HEK293T (cell line): Measurements from ENCODE around the gene PZP.
"Not testable (repeated sequence)": the region's sequence is repeated elsewhere in the genome, so short reads cannot be mapped to it uniquely, and the experiment has no call there.

Experiments used
- CTCF ChIA-PET: fragments of 350-600 bp; formaldehyde crosslinking; extraction: SDS; loops from one replicate; lab custom pipeline; 2021; ENCODE audit warnings: antibody characterized with exemption, inconsistent platforms; lab: Yijun Ruan, JAX
- POLR2A ChIA-PET: fragments of 350-600 bp; formaldehyde crosslinking; extraction: SDS; loops from one replicate; lab custom pipeline; 2020; ENCODE audit warnings: antibody characterized with exemption, inconsistent platforms; lab: Yijun Ruan, JAX
- DNase-seq: peaks from one replicate; pipeline ENCODE4 v3.0.0; 2012; ENCODE audit warnings: mixed read lengths; ENCODE audit errors: extremely low spot score
- ARNT ChIP-seq: fragments of 450-650 bp; IDR thresholded peaks from 2 replicates; pipeline ENCODE4 v1.6.1; 2017; ENCODE audit warnings: mild to moderate bottlenecking
- BHLHE40 ChIP-seq: fragments of 450-650 bp; IDR thresholded peaks from 2 replicates; pipeline ENCODE4 v1.6.1; 2016; ENCODE audit warnings: mild to moderate bottlenecking, moderate library complexity, borderline replicate concordance
- CTBP1 ChIP-seq: fragments of 450-650 bp; IDR thresholded peaks from 2 replicates; pipeline ENCODE4 v1.6.1; 2016; ENCODE audit warnings: borderline replicate concordance
- ELF4 ChIP-seq: fragments of 450-650 bp; IDR thresholded peaks from 2 replicates; pipeline ENCODE4 v1.6.1; 2017; ENCODE audit warnings: antibody characterized with exemption
- FOXA1 ChIP-seq: fragments of 450-650 bp; IDR thresholded peaks from 2 replicates; pipeline ENCODE4 v1.6.1; 2016; ENCODE audit warnings: mild to moderate bottlenecking
- FOXK2 ChIP-seq: fragments of 450-650 bp; IDR thresholded peaks from 2 replicates; pipeline ENCODE4 v1.6.1; 2016; ENCODE audit warnings: mild to moderate bottlenecking
- FOXM1 ChIP-seq: fragments of 450-650 bp; IDR thresholded peaks from 2 replicates; pipeline ENCODE4 v1.6.1; 2017; ENCODE audit warnings: mild to moderate bottlenecking, borderline replicate concordance
- HDGF ChIP-seq: fragments of 450-650 bp; IDR thresholded peaks from 2 replicates; pipeline ENCODE4 v1.6.1; 2017; ENCODE audit warnings: antibody characterized with exemption, borderline replicate concordance
- L3MBTL2 ChIP-seq: fragments of 450-650 bp; conservative IDR thresholded peaks from 2 replicates; pipeline ENCODE4 v1.6.1; 2016; ENCODE audit warnings: mild to moderate bottlenecking
- LEF1 ChIP-seq: fragments of 450-650 bp; IDR thresholded peaks from 2 replicates; pipeline ENCODE4 v1.6.1; 2017; ENCODE audit warnings: mild to moderate bottlenecking, borderline replicate concordance
- NFRKB ChIP-seq: fragments of 450-650 bp; IDR thresholded peaks from 2 replicates; pipeline ENCODE4 v1.6.1; 2016; ENCODE audit warnings: mild to moderate bottlenecking, moderate library complexity
- PKNOX1 ChIP-seq: fragments of 450-650 bp; IDR thresholded peaks from 2 replicates; pipeline ENCODE4 v1.6.1; 2016
- SP1 ChIP-seq: fragments of 450-650 bp; IDR thresholded peaks from 2 replicates; pipeline ENCODE4 v1.6.1; 2017
- SUZ12 ChIP-seq: fragments of 450-650 bp; IDR thresholded peaks from 2 replicates; pipeline ENCODE4 v1.6.1; 2016; ENCODE audit warnings: mild to moderate bottlenecking
- TARDBP ChIP-seq: fragments of 450-650 bp; IDR thresholded peaks from 2 replicates; pipeline ENCODE4 v1.6.1; 2016
- ZNF384 ChIP-seq: fragments of 450-650 bp; IDR thresholded peaks from 2 replicates; pipeline ENCODE4 v1.6.1; 2016

The PZP gene

DNA sequence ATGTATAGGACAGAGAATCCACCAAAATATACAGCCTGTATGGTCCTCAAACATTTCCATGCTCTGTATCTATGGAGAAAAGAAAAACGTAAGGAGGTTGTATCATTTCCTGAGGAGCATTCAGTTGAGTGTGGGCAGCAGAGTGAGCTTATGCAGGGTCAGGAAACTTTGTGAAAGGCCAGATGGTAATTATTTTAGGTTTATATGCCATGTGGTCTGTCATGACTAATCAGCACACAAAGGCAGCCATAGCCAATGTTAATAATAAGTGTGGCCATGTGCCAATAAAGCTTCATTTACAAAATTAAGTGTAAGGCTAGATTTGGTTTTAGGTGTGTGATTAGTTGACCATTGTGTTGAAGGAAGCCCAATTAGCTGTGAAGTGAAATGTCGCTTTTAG, 59.3 kb downstream of the PZP start:
- TF ChIP-seq FOXK2 (no peak), LEF1 (no peak), SP1 (no peak), ZNF384 (no peak), L3MBTL2 (no peak), FOXM1 (no peak), ARNT (no peak), ELF4 (no peak), TARDBP (no peak), FOXA1 (no peak), NFRKB (no peak)

GRCh38 chr12:9147461-9147860, 60.7 kb downstream of the PZP start:
- no peak for TF ChIP-seq PKNOX1
- no peak for TF ChIP-seq L3MBTL2
- TF ChIP-seq ELF4: no peak
- TF ChIP-seq SUZ12: no peak
- TF ChIP-seq CTBP1: no peak
- TF ChIP-seq ARNT: no peak
- TF ChIP-seq NFRKB: no peak
- TF ChIP-seq BHLHE40: no peak
- no peak for TF ChIP-seq LEF1
- no peak for TF ChIP-seq TARDBP
- TF ChIP-seq HDGF: no peak
- TF ChIP-seq SP1: no peak
- no peak for TF ChIP-seq FOXM1
- TF ChIP-seq ZNF384: no peak
- no peak for TF ChIP-seq FOXA1
- TF ChIP-seq FOXK2: no peak
- DNase-seq: no peak
- CTCF ChIA-PET: no interaction called here
- POLR2A ChIA-PET: no interaction called here

More for the DNA sequence above, 59.3 kb downstream of the PZP start:
- DNase-seq: no peak
- POLR2A ChIA-PET: no interaction called here
- CTCF ChIA-PET: no interaction called here

DNA sequence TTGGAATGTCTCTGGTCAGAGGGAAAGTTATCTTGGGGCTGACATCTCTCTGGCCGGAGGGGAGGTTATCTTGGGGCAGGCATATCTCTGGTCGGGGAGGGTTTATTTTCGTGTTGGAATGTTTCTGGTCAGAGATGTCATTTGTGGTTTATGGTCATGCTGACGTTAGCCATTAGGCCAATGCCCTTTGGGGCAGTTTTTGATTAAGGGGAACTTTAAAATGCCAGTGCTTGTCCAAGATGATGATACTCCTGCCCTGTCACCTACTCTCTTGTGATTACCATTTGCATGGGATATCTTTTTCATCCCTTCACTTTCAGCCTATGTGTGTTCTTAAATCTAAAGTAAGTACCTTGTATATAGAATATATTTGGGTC, 63.5 kb downstream of the PZP start:
- POLR2A ChIA-PET: no interaction called here
- DNase-seq: no peak
- TF ChIP-seq NFRKB (no peak), SUZ12 (no peak), L3MBTL2 (no peak), TARDBP (no peak), CTBP1 (no peak), FOXA1 (no peak), FOXM1 (no peak), FOXK2 (no peak), ZNF384 (no peak), SP1 (no peak), ELF4 (no peak), ARNT (no peak), BHLHE40 (no peak), HDGF (no peak), LEF1 (no peak), PKNOX1 (no peak)
- CTCF ChIA-PET: no interaction called here

DNA sequence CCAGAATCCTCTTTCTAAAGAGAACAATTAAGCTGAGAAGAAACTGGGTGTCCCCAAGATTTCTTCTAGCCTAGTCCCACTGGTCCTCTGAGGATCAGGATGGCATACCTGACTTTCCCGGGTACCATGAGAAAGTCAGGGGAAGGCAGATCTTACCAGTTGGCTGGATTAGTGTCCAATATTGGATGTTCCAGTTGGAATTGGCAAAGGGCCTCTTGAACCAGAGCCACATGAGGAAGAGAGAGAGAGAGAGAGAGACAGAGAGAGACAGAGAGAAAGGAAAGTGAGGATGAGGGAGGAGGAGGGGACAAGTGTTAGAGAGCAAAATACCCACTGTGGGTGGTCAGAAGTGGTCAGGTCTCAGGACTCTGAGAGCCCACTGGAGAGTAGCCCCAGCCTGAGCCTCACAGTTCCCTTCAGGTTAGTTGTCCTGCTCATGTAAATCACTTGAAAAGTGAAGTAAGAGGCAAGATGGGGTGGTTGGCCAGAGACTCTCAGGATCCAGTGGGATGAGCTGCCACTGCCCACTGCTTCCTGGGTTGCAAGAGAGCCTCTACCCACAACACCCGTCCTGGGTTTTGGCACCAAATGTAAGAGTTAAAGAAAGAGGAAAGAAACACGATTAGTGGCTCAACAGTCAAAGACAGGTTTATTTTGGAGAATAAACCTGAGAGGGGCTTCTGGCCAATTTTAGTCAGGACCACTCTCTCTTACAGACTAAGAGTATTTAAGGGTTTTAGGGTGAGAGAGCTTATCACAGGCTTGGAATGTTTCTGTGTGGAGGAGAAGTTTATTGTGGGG, 64.1 kb downstream of the PZP start:
- no peak for DNase-seq
- POLR2A ChIA-PET: no interaction called here
- TF ChIP-seq CTBP1 (no peak), SUZ12 (no peak), NFRKB (no peak), ZNF384 (no peak), L3MBTL2 (no peak), LEF1 (no peak), PKNOX1 (no peak), BHLHE40 (no peak), ELF4 (no peak), TARDBP (no peak), HDGF (no peak), SP1 (no peak), ARNT (no peak)
- CTCF ChIA-PET: no interaction called here

DNA sequence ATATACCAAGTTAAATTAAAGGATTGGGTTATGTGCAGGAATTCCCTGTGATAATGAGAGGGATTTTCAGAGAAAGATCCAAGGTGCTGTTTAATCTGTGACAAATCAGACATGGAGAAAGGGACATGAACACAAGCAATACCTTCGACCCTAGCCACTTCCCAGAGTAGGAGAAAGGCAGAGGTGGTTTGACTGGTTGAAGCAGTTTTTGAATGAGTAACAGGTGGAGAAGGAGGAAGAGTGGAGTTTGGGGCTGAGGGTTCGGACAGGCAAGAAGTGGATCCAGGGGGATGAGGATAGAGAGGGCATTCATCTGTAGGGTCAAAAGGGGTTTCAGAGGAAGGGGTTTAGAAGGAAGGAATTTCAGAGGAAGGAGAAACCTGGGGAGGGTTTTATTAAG, 65.1 kb downstream of the PZP start:
- POLR2A ChIA-PET: no interaction called here
- CTCF ChIA-PET: no interaction called here
- DNase-seq: no peak
- TF ChIP-seq NFRKB (no peak), FOXA1 (no peak), ZNF384 (no peak), SUZ12 (no peak), SP1 (no peak), L3MBTL2 (no peak), ELF4 (no peak), TARDBP (no peak), PKNOX1 (no peak), BHLHE40 (no peak), HDGF (no peak)

DNA sequence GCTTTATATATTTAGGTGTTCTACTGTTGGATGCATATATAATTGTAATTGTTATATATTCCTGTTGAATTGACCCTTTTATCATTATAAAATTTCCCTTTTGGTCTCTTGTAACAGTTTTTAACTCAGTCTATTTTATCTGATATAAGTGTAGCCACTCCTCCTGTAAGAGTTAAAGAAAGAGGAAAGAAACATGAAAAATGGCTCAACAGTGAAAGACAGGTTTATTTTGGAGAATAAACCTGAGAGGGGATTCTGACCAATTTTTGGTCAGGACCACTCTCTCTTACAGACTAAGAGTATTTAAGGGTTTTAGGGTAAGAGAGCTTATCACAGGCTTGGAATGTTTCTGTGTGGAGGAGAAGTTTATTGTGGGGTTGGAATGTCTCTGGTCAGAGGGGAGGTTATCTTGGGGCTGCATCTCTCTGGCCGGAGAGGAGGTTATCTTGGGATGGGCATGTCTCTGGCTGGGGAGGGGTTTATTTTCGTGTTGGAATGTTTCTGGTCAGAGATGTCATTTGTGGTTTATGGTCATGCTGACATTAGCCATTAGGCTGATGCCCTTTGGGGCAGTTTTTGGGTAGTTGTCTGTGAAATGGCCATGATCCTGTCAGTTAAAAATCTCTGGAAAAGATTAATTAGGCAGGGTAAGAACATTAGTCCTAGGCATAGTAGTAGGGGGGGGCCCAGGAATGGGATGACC, 68.5 kb downstream of the PZP start:
- POLR2A ChIA-PET, DNase-seq, CTCF ChIA-PET: not testable (repeated sequence)
